HUES6 (cell line): ENCODE measurements around the gene CHRND.

Source experiments
- H3K27ac ChIP-seq: 2 replicates; pipeline ENCODE4 v1.7.0; 2013; ENCODE audit warnings: low read depth, mild to moderate bottlenecking, low read length, inconsistent platforms
- H3K27me3 ChIP-seq: 2 replicates; pipeline ENCODE4 v1.6.1; 2013; ENCODE audit warnings: low read length; ENCODE audit not compliant: control insufficient read depth, insufficient read depth
- H3K36me3 ChIP-seq: 2 replicates; pipeline ENCODE4 v1.6.1; 2013; ENCODE audit warnings: low read length; ENCODE audit not compliant: control insufficient read depth, insufficient read depth
- H3K4me1 ChIP-seq: 2 replicates; pipeline ENCODE4 v1.6.1; 2013; ENCODE audit warnings: low read length; ENCODE audit not compliant: control insufficient read depth, insufficient read depth
- H3K4me3 ChIP-seq: 2 replicates; pipeline ENCODE4 v1.5.1; 2013; ENCODE audit warnings: low read depth, low read length
- H3K9ac ChIP-seq: one replicate; pipeline ENCODE4 v1.6.1; 2013; ENCODE audit warnings: mild to moderate bottlenecking, low read length
- H3K9me3 ChIP-seq: 2 replicates; pipeline ENCODE4 v1.6.1; 2013; ENCODE audit warnings: low read depth, low read length; ENCODE audit not compliant: control insufficient read depth, insufficient read depth

CHRND gene

DNA sequence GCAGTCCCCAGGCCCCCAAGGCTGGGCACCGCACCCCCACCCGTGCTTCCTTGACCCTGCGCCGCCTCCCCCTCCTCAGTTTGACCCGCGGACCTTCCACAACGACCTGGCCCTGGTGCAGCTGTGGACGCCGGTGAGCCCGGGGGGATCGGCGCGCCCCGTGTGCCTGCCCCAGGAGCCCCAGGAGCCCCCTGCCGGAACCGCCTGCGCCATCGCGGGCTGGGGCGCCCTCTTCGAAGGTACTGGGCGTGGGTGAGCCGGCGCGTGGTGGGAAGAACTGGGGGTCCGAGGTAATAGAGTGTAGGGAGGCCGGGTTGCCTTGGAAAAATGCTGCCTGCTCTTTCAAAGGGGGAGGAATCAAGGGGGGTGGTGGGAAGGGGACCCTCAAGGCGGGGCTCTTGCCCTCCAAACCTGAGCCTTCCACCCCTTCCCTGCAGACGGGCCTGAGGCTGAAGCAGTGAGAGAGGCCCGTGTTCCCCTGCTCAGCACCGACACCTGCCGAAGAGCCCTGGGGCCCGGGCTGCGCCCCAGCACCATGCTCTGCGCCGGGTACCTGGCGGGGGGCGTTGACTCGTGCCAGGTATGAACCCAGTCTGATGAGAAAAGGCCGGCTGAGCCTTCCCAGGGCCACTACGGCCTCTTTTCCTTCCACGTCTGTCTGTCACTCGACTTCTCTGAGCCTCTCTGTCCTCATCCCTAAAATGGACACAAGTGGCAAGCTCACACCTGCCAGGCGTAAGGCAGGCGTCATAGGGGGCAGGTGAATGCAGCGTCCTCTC, 3.1 kb upstream of the CHRND start:
- H3K4me1 ChIP-seq, result peaks cover 16% of the 10 kb centered on the region
- H3K27ac ChIP-seq, result no peak overlapping the region
- no peaks in the 10 kb centered on the region for H3K9me3 ChIP-seq
- H3K9ac ChIP-seq, result no peak overlapping the region
- peak overlapping the region; percentile 57 for H3K4me3 ChIP-seq
- H3K36me3 ChIP-seq, result no peaks in the 10 kb centered on the region
- peaks cover 67% of the 10 kb centered on the region for H3K27me3 ChIP-seq

DNA sequence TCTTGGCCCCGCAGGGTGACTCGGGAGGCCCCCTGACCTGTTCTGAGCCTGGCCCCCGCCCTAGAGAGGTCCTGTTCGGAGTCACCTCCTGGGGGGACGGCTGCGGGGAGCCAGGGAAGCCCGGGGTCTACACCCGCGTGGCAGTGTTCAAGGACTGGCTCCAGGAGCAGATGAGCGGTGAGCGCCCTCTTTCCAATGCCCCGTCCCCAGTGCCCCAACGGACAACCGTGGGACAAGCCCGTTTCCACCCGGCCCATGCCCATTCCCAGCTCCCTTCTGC, 2.6 kb upstream of the CHRND start:
- no peak overlapping the region for H3K27ac ChIP-seq
- peaks cover 16% of the 10 kb centered on the region for H3K4me1 ChIP-seq
- no peak overlapping the region for H3K9ac ChIP-seq
- H3K36me3 ChIP-seq, result no peaks in the 10 kb centered on the region
- peak overlapping the region; percentile 57 for H3K4me3 ChIP-seq
- H3K27me3 ChIP-seq, result peaks cover 68% of the 10 kb centered on the region
- no peaks in the 10 kb centered on the region for H3K9me3 ChIP-seq

GRCh38 chr2:232523682-232524597, 2.0 kb upstream of the CHRND start:
- Histone ChIP-seq H3K36me3 (no peaks in the 10 kb centered on the region), H3K9ac (no peak overlapping the region), H3K4me3 (peak overlapping the region; percentile 57), H3K27me3 (peaks cover 68% of the 10 kb centered on the region), H3K4me1 (peaks cover 15% of the 10 kb centered on the region), H3K27ac (no peak overlapping the region), H3K9me3 (no peaks in the 10 kb centered on the region)

DNA sequence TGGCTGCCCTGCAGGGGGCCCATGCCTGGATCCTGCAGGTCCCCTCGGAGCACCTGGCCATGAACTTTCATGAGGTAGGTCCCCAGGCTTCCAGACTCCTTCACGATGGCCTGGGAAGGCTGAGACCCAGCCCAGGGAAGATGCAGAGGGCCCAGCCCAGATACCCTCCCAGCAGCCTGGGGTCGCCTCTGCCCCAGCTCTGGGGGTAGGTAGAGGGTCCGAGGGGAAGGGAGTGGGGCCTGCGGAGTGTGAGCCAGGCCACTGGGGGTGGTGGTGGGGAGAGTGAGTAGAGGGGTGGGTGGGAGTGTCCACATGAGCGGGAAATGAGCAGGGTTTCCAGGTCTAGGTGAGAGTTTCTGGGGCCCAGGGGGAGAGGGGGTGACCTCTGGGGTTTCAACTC, 1.2 kb upstream of the CHRND start:
- Histone ChIP-seq H3K27ac (no peak overlapping the region), H3K27me3 (peaks cover 63% of the 10 kb centered on the region), H3K4me3 (no peak overlapping the region), H3K9ac (no peak overlapping the region), H3K4me1 (peaks cover 8% of the 10 kb centered on the region), H3K36me3 (no peaks in the 10 kb centered on the region), H3K9me3 (no peaks in the 10 kb centered on the region)

GRCh38 chr2:232525199-232525598, 761 bp upstream of the CHRND start:
- Histone ChIP-seq H3K9ac (no peak overlapping the region), H3K4me3 (no peak overlapping the region), H3K9me3 (no peaks in the 10 kb centered on the region), H3K36me3 (no peaks in the 10 kb centered on the region), H3K4me1 (peaks cover 8% of the 10 kb centered on the region), H3K27me3 (peaks cover 60% of the 10 kb centered on the region), H3K27ac (no peak overlapping the region)

- H3K36me3 ChIP-seq, result no peaks in the 10 kb centered on the region
- peaks cover 8% of the 10 kb centered on the region for H3K4me1 ChIP-seq
- no peak overlapping the region for H3K27ac ChIP-seq
- H3K9me3 ChIP-seq, result no peaks in the 10 kb centered on the region
- H3K4me3 ChIP-seq, result no peak overlapping the region
- H3K27me3 ChIP-seq, result peaks cover 48% of the 10 kb centered on the region
- H3K9ac ChIP-seq, result no peak overlapping the region
These were observed 497 bp downstream of the CHRND start for GRCh38 chr2:232526372-232526941.

DNA sequence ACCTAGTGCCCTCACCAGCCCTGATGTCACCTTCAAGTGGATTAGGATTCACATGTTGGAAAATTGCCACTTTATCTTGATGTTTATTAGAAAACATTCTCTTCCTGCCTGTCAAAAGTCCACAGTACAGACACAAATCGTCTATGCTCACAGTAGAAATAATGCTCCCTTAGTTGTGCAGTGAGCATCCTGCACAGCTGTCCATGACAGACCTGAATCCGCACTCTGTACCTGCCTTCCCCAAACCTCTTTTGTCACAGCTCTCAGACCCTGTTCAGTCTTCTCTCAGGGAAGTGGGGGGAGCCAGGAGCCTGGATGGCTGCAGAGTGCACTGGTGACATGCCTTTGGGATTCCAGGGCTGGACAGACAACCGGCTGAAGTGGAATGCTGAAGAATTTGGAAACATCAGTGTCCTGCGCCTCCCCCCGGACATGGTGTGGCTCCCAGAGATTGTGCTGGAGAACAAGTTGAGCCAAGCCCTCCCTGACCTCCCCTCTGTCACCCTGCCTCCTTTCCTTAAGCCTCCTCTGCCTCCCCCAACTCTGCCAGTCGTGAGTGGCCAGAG, 2.0 kb downstream of the CHRND start:
- H3K9me3 ChIP-seq, result no peaks in the 10 kb centered on the region
- H3K4me3 ChIP-seq, result no peak overlapping the region
- peaks cover 8% of the 10 kb centered on the region for H3K4me1 ChIP-seq
- H3K27me3 ChIP-seq, result peaks cover 32% of the 10 kb centered on the region
- no peak overlapping the region for H3K27ac ChIP-seq
- no peaks in the 10 kb centered on the region for H3K36me3 ChIP-seq
- H3K9ac ChIP-seq, result no peak overlapping the region

DNA sequence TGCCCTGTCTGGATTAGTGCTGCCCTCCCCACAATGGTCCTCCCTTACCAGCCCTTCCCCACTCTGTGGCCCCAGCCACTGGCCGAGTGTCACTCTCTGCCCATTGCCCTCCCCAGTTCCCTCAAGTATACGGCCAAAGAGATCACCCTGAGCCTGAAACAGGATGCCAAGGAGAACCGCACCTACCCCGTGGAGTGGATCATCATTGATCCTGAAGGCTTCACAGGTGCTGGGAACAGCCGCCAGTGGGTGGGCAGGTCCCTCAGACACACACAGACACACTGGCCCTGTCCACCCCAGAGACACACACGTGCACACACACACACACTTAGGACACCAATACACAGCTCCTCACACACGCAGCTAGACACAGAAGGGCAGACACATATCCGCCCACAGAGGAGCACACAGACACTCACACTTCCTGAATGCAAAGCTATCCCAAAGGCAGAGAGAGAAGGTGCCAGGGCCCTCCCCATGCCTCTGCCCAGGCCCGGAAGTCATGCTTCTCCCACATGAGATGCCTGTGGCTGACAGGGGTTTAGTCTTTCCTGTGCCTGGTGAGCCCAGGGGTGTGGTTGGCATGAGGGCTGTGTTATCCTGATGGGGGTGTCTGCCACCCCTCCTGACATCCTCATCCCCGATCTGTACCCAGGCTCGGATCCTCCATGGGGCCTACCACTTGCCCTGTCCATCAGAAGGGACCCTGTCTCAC, 2.9 kb downstream of the CHRND start:
- Histone ChIP-seq H3K9ac (no peak overlapping the region), H3K4me1 (peaks cover 3% of the 10 kb centered on the region; the same call in 1 of the 2 replicates), H3K9me3 (no peaks in the 10 kb centered on the region), H3K27me3 (peaks cover 23% of the 10 kb centered on the region), H3K4me3 (no peak overlapping the region), H3K36me3 (no peaks in the 10 kb centered on the region), H3K27ac (no peak overlapping the region)

DNA sequence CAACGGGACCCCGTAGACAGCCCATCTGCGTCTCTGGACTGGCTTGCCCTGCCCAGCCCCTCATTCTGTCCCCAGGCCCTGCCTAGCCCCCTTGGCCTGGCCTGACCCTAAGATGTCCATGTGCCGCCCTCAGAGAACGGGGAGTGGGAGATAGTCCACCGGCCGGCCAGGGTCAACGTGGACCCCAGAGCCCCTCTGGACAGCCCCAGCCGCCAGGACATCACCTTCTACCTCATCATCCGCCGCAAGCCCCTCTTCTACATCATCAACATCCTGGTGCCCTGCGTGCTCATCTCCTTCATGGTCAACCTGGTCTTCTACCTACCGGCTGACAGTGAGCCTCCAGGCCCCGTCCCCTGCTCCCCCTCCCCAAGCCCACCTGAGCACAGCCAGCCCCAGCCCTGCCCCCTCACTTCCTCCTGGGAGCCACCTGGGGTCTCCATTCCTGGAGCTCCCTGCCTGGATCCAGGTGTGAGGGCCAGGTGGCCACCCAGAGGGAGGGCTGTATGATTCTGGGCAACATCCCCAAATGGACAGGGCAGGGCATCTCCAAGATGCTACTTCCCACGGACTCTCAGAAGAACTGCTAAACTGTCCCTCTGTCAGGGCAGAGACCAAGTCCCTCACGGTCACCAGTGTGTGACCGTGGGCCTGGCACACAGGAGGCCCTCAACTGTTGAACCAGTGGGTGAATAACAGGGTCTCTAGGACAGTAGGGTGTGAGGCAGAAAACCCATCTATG, 4.0 kb downstream of the CHRND start:
- Histone ChIP-seq H3K27me3 (peaks cover 14% of the 10 kb centered on the region), H3K9me3 (no peaks in the 10 kb centered on the region), H3K27ac (no peak overlapping the region), H3K36me3 (no peaks in the 10 kb centered on the region), H3K4me1 (0 out of 2 replicates have a peak, but pooled peaks cover 2% of the 10 kb centered on the region), H3K4me3 (no peak overlapping the region), H3K9ac (no peak overlapping the region)

DNA sequence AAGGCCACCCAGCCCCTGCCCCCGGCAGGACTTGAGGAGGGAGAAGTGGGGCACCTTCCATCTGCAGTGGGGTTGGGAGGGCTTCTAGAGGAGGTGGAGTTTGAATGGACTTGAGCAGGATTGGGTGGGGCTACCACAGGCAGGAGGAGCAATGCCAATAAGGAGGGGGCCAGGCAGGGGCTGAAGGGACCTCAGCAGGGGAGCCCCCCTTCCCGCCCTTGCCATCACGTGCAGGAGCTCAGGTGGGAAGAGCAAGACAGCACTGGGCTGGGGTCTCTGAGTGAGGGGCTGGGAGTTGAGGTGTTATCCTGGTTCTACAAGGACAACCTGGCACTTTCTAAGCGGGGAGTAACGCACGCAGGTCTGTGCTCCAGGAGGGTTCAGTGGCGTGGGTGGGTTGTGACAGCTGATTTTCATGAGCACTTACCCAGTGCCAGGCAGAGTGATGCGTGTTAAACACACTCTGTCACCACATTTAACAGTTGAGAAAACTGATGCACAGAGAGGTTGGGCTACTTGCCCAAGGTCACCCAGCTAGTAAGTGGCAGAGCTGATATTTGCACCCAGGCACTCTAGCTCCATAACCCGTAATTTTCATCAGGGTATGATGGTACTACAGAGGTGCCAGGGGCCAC, 4.8 kb downstream of the CHRND start:
- H3K27ac ChIP-seq, result no peak overlapping the region
- H3K36me3 ChIP-seq, result no peaks in the 10 kb centered on the region
- peaks cover 14% of the 10 kb centered on the region for H3K27me3 ChIP-seq
- no peaks in the 10 kb centered on the region for H3K9me3 ChIP-seq
- H3K4me3 ChIP-seq, result no peak overlapping the region
- no peak overlapping the region for H3K9ac ChIP-seq
- 0 out of 2 replicates have a peak, but pooled peaks cover 2% of the 10 kb centered on the region for H3K4me1 ChIP-seq
